GM18861 (cell line): ENCODE data around the gene DCXR.

ENCODE experiments used
- ATAC-seq: cut with Tn5 transposase; IDR thresholded peaks from one replicate; pipeline ENCODE4 v1.9.1; 2021; ENCODE audit not compliant: unreplicated experiment

The DCXR gene

DNA sequence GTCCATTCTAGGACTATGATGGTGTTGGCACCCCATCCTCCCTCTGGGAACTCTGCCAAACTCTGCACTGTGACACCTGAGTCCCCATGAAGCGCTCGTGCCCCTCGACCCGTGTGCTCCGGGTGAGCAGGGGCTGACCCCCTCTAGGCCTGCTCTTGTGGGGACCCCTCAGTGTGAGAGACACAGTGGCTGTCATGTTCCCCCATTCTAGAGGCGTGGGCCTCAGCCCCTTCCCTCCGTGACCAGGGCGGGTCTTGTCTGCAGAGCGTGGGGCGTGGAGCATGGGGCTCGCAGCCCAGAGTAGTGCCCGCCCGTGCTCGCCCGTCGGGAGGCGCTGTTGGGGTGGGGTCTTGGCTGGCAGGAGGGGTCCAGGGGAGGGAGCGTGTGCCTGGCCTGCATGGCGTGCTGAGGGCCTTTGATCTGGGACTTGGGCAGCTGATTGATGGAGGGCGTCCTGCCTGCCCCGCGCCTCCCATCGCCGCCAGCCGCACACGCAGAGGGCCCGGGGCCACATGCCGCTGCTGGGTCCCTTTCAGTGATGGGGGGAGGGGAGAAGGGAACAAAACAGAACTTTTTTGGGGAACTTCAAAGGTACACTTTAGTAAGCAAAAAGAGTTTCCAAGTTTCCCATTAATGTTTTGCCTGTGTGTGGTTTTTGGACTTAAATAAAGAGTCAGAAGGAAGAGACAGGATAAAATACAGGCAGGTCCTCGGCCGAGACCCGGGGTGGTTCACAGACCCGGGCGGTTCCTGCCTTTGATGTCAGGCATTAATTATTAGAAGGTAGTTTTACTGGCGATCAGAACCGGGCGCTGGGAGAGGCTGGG, 37.3 kb downstream of the DCXR start:
- no peak for ATAC-seq

- no peak for ATAC-seq
These were observed 37.9 kb downstream of the DCXR start for GRCh38 chr17:81999587-81999975.

- no peak for ATAC-seq
These were observed 38.6 kb downstream of the DCXR start for GRCh38 chr17:81998691-81999438.

DNA sequence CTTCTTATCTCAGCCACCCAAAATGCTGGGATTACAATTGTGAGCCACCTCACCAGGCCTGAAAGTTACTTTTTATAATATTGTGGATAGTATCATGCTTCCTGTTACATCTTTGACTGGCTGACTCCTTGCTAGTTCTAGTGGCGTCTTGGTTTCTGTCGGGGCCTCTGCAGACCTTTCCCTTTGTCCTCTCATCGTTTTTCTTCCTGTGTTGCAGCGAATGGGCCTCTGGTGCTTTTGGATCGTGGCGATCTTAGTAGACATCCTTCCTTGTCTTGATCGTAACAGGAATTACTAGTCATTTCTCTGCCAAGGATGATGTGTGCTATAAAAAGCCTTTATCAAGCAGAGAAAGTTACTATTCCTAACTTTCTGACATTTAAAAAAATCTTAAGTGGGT, 39.3 kb downstream of the DCXR start:
- no peak for ATAC-seq

DNA sequence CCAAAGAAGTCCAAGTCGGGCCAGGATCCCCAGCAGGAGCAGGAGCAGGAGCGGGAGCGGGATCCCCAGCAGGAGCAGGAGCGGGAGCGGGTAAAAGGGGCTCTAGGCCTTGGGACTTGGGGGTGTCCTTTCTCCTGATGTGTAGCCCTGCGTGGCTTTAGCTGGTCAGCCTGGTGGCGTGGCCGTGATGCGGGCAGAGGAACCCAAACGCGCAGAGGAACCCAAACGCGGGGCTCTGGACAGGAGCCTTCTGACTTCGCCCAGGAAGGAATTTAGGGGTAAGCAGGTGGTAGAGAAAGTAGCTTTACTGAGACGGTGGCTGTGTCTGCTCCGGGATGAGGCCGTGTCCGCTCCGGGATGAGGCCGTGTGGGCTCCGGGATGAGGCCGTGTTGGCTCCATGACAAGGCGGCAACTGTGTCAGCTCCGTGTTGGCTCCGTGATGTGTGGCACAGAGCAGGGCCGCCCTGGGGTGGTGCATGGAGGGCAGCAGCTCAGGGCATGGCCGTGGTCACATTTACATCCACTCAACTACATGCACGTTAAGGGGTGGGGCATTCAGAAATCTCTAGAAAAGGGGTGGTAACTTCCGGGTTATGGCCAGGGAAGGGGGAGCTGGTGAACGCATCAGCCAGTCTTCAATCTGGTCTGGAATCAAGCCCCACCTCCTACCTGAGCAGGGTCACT, 40.6 kb downstream of the DCXR start:
- no peak for ATAC-seq

GRCh38 chr17:81996232-81996756, 41.2 kb downstream of the DCXR start:
- ATAC-seq = no peak

DNA sequence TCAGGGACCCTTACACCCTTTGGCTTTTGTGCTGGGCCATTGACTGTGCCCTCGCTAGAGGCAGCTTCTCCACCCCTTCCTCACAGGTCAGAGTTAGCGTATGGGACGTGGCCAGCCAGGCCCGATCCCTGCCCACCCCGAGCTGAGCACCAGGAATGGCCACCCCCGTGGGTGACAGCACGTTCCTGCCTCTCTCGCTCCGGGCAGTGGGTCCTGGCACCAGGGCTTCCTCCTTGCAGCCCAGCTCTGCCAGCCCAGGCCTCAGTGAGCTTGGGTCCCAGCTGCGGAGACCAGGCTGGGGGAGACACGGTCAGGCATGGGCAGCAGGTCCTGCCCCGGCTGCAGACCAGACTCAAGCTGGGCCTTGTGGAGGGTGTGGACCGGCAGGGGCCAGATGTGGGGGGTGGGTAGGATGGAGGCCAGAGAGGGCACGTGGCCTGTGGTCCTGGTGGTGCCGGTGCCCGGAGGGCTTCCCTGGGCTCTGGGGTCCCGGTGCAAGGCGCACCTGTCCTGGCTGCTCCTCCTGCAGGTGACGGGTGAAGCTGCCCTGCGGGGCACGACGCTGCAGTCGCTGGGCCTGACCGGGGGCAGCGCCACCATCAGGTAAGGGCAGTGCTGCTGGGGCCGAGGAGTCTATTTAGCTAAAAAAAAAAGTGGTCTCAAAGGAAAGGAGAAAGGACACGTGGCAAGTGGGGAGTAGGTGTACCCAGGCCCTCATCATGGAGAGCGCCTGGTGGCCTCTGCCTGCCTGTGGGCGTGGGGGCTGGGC, 41.9 kb downstream of the DCXR start:
- no peak for ATAC-seq

DNA sequence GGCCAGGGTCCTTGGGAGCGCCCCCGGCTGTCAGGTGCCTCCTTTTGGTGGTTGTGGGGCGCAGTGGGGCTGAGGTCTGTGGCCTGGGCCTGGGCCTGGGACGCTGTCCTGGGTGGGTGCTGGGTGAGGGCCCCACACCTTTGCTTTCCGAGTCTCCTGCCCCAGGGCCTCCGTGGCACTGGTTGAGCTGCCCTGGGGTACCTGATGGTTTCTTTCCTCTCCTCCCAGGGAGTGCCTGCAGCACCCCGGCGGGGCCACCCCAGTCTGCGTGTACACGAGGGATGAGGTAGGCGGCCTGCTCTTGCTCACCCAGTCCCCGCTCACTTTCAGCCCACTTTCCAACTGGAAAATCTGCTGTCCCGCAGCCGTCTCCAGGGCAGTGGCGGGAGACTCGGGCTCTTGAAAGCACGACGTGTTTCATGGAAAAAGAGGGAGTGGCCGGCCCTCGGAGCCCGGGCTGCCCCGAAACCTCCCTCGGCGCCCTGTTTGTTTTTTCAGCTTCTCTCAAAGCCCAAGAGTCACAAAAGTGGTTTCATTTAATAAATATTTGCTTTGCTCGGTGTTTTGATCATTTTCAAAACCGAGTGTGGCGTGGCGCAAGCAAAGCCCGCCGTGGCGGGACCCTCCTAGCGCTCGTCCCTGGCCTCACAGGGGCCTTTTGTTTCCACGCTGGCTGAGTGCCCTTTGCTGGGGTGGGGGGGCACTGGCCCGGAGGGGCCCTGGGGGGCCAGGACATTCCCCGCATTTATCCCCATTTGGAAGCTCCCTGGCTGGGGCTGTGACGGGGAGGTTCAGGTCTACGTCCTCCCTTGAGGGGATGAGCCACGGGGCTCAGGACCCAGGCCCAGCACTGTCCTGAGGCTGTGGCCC, 42.7 kb downstream of the DCXR start:
- ATAC-seq = no peak

DNA sequence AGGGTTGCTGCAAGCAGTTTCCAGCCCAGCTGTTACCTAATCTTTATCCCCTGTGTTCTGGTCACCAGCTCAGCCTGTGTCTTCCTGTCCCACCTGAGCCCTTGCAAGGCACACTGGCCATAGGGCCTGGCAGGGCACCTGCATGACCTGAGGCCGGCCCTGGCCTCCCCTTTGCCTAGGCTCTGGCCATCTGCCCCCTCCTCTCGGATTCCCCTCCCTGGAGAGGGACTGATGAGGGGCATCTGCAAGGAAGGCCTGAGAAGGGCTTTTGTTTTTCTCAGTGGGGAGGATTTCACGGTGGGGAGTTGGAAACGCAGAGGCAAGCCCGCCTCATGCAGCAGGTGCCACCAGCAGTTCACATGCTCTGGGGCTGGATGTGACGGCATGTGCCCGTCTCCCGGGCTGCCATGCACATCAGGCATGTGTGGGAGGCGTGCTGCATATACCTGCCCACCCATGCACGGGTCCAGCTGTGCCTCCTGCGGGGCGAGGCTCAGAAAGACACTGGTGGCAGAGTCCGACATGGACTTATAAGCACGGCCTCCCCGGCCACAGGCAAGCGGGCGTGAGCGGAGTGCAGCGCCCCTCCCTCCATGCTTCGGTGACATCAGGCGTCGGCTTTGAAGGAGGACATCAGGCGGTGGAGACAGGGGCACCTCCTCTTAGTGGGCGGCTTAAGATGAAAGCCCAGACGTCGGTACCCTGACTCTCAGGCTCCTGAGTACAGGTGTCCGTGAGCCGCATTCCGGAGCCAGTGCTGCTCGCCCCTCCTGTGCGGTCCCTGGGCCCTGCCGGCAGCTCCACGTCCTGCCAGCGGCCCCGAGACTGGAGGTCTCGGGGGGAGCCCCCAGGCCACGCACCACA, 43.5 kb downstream of the DCXR start:
- ATAC-seq = no peak

DNA sequence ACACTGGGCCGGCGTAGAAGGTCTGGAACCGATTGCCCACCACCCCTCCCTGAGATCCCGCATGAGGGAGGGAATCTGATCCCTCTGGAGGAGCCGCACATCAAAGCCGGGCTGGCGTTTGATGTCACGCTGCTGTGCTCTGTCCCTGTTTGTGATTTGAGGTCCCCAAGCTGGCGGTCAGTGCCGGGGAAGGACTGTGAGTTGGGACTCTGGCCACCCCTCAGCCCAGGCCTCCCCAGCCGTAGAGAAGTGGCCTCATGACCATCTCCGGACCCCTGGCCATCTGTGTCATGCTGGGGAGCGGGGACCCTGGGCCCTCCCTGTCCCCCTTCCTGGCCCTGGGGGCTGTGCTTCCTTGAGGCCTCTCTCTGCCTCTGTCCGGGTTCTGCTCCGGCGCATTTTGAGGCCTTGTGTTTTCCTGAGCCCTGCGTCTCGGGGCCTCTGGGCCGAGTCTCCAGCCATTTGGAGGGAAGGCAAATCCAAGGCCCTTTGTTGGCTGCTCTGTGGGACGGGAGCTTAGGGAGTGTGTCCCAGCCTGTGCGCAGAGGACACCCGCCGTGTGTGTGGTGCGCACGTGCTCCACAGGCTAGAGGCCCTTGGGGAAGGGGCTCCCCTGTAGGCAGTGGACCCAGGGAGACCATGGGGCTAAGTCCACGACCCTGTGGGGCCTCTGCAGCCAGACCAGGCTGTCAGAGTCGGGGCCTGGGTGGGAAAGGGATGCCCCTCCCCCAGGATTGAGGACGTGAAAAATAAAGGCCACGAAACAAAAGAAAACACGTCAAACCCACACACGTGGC, 45.0 kb downstream of the DCXR start:
- ATAC-seq = no peak

DNA sequence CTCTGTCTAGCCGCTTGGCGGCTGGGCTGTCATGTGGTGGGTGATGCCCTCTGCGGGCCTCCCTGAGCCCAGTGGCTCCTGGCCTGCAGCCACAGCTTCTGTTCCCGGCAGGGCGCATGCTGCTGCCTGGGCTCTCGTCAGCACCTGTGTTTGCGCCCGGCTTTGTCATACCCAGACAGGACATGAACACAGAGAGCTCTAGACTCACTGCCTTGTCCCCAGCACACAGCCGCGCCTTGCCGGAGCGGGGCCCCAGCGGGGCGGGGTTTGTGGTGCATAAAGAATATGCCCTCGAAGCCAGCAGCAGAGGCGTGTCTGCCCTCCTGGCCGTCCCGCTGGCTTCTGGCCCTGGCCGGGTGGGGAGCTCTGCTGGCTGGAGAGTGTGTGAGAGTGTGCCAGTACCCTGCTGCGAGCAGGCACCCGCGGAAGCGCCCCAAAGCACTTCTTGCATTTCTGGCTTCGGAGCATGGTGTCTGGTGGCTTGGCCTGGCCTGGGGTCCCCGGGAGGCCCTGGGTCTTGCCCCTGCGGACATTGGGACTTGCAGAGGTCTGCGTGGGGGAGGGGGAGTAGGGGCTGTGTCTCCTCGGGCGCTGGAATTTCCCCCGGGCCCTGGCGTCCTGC, 45.7 kb downstream of the DCXR start:
- ATAC-seq = no peak

DNA sequence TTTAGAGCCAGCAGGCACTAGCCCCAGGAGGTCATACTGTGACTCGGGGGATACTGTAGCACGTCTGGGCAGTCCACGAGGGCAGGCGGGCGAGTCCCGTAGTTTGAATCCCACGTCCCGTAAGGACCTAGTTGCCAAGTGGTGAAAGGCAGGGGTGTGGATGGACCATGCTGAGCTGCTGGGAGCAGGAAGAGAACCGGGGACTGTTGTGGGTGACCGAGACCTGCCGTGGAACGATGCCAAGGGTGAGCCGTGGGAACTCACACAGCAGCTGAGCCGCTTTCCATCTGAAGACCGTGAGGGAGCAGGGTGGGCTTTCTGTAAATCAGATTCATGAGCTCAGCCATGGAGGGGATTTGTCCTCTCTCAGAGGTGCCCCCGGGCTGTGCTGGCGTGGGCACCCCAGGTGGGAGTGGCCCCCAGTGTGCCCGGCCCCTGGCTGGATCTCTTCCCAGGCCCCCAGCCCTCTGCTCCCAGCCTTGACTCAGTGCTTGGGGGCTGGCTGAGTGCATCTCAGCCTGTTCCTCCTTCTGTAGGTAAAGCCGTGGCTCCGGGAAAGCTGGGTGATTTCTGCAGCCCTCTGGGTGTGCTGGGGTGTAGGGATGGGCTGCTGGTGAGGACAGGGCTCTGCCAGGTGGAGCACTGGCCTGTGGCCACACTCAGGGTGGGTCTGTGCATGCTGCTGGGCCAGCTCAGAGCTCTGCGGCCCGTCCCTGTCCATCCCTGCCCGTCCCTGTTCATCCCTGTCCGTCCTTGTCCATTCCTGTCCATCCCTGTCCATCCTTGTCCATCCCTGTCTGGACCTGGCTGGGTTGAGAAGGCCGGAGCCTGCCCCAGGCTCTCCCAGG, 46.4 kb downstream of the DCXR start:
- no peak for ATAC-seq

- ATAC-seq = no peak
These were observed 50.2 kb downstream of the DCXR start for GRCh38 chr17:81987161-81987770.

DNA sequence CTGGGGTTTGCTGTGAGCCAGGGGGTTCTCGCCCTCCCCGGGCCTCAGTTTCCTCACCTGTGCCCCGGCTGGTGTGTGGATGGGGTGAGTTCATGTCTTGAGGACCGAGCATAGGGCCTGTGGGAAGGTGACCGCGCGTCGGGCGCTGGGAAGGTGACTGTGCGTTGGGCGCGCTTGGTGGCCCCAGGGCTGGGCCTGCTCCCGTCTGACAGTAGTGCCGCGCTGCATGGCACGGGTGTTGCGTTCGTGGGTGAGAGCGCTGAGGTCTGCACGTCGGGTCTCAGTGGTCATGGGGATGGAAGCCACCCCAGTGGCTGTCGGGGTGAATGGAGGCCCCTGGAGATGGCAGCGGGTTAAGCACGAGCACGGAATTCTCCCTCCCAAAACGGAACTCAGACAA, 50.9 kb downstream of the DCXR start:
- ATAC-seq = no peak
